NCI-H2196 (cell line): ENCODE data around the gene XYLT2.
"Not testable (repeated sequence)": the region's sequence is repeated elsewhere in the genome, so short reads cannot be mapped to it uniquely, and the experiment has no call there.

Experiments
- DNase-seq: peaks from one replicate; lab custom pipeline; 2025; ENCODE audit not compliant: unreplicated experiment; lab: John Stamatoyannopoulos, UW

XYLT2 gene

GRCh38 chr17:50319306-50320004, 26.5 kb upstream of the XYLT2 start:
- DNase-seq = no peak

DNA sequence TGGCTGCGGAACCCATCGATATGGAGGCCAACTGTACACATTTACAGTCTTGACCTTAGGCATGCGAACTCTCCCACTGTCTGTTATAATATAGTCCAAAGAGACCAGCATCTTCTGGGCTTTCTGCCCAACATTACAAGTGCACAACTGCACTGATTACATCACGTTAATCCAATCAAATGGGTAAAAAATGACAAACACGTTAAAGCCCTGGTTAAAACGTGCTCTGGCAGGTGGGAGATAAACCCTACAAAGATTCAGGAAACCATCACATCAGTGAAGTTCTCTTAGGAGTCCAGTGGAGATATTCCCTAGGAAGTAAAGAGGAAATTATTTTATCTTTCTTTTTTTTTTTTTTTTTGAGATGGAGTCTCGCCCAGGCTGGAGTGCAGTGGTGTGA, 23.7 kb upstream of the XYLT2 start:
- DNase-seq = no peak

GRCh38 chr17:50323060-50323459, 22.9 kb upstream of the XYLT2 start:
- DNase-seq = no peak

GRCh38 chr17:50325906-50326305, 20.0 kb upstream of the XYLT2 start:
- DNase-seq = no peak

DNA sequence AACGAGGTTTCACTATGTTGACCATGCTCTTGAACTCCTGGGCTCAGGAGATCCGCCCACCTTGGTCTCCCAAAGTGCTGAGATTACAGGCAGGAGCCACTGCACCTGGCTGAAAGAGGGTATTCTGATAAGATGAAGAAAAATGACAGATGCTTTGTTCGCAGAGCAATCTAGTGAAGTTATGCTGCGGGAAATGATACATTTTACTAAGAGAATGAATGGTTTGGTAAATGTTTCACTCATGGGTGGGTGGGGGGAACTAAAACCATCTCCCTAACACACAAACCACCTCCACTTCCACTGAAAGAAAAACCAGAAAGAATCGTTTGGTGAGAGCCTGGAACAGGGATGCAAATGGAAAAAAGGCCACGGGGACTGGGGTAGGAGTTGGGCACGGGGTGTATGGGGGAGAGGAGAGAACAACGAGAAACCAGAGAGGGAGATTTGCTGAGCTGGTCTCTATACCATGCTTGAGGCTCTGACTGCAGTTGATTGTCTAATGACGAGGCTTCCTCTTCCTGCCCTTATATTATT, 19.0 kb upstream of the XYLT2 start:
- no peak for DNase-seq

DNA sequence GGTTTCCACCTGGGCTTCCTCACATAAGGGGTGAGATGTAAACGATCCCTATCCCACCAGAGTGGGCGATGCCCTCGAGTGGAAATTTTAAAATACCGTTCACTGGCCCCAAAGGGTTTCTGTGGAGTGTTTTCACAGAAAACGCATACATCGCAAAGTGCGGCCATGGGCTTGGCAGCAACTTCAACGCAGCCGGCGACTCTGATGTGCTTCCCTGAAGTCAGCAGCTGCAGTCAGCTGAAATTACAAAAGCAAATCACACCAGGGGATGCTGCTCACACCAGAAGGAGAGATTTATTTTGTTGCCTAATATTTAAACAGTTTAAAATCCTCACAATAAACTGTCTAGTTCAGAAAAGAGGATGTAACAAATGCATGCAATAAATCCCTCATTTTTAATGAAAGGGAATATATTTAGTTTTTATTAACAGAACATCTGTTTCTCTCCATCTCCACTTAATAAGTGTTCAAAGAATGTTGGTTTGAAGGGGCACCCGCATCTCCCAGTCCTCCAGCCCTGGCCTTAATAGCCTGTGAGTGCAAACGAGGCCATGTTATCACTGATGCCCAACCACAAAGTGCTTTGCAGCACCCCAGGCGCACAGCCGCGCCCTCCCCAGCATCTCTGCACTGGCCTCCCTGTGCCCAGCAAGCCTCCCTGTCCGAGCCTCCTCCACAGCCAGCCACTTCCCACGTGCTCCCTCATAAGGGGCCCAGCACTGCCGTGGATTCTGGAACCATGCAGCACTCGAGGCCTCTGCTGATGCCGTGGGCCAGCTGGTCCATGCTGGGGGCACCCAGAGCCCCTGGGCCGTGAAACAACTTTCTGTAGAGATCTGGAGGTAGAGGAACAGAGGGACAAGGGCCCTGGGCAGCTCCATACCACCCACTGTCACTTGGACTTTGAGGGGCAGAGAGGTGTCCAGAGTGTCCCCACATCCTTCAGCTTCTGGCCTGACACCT, 17.3 kb upstream of the XYLT2 start:
- no peak for DNase-seq

- DNase-seq = no peak
Measured at GRCh38 chr17:50329716-50330115, 16.2 kb upstream of the XYLT2 start.

GRCh38 chr17:50330151-50330775, 15.7 kb upstream of the XYLT2 start:
- DNase-seq = no peak

DNA sequence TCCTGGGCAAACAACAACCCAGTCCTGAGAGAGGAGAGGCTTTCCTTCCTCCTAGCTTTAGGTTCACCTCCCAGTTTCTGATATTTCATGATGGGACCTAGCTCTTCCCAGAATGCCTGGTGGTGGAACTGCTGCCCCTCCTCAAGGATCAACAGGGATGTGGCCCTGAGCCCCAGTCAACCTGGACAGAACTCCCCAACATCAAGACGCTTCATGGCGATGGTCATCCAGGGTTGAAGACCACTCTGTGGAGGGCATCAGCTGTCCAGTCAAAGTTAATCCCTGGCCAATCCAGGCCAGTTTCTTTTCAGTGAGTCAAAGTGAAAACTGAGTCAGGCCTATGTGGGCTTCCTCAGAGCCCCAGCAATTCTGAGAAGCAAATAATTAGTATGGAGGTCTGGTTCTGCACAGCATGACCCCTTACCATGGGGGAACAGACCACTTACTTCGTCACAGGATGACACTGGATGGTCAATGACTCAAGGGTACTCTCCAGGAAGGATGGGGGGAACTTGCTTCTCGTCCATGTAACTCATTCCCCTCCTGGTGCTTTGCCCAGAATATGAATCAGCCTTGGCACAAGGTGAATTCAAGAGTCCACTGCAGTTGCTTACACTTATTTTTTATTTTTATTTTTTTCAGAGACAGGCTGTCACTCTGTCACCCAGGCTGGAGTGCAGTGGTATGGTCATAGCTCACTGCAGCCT, 14.7 kb upstream of the XYLT2 start:
- DNase-seq = no peak

- no peak for DNase-seq
Measured at GRCh38 chr17:50332196-50332595, 13.7 kb upstream of the XYLT2 start.

GRCh38 chr17:50333291-50334057, 12.5 kb upstream of the XYLT2 start:
- DNase-seq = not testable (repeated sequence)

- DNase-seq = no peak
Measured at GRCh38 chr17:50337956-50338355, 8.0 kb upstream of the XYLT2 start.

DNA sequence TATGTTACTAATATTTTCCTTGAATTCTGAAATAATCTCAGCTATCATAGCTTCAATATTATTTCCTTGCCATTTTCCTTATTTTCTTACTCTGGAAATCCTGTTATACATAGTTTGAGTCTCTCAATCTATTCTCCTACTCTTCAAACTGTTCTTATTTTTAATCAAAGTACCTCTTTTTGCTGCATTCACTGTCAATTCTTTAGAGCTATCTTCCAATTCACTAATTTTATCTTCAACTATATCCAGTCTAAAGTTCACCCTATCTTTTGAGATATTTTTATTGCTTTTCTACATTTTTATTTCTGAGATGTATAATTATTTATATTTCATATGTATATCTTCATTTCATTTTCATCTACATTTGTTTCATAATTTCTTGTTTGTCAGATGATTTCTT, 7.3 kb upstream of the XYLT2 start:
- DNase-seq = no peak

- DNase-seq = no peak
Measured at GRCh38 chr17:50339381-50339780, 6.5 kb upstream of the XYLT2 start.

GRCh38 chr17:50344731-50345365, 1.1 kb upstream of the XYLT2 start:
- DNase-seq = no peak

DNA sequence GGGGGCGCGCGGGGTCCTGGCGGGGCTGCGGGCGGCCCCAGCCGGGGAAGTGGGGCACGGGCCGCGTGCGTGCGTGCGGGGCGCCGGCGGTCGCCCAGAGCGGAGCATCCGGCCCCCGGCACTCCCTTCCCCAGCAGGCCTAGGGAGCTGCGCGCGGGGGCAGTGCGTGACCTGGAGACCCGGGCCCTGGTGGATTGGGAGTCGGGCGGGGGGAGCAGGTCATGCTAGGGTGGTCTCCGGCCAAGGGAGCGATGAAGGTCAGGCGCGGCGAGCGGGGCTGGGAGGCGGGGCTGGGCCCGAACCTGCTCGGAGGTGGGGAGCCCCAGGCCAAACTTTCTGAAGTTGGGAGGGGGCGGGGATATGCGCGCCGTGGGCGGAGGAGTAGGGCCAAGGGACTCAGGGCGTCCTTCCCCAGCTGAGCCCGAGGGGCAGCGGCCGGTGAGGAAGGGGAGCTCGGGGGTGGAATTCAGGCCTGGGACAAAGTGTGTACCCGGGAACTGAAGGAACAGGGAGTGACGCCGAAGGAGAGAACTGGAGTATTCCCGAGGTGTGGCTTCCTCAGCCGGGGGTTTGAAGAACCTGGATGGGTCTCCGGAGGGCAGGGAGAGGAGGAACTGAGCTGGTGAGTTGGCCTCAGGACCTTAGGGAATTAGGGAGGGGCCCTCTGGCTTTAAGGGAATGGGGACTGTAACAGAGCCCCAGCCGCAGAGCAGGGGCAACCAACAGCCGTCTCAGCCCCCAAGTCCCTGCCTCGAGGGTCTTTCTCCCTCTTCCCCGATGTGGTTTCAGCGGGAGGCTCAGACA, 589 bp downstream of the XYLT2 start:
- DNase-seq = no peak

DNA sequence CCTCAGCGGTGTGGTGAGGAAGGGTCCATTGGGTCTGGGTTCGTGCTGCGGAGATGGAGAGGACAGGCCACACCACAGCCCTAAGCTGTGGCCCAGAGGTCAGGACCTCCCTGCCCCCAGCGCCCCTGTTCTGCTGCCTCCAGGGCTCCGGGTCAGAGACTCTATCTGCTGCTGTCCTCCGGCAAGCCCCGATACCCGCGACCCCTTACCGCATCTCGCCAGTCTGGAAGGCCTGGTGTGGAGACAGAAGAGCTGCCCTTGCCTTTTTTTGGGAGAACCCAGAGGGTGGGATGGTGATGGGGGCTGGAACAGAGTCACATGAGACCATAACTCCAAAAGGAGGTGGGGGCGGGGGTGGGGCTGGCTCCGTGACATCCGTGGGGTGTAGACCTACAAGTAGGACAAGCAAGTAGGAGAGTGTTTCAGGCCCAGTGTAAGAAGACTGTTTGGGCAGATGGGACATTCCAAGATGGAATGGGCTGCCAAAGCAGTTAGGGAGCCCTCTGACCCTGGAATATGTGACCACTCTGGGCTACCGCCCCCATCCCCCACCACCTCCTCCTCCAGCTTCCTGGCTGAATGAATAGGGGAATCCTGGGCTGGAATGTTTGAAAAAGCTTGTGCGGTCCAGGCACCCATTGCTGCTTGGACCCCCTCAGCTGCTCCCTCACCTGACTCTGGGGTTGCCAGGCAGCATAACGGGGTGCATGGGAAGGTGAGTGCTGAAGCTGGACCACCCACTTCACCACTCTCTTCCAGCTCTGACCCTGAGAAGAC, 1.4 kb downstream of the XYLT2 start:
- DNase-seq = no peak

DNA sequence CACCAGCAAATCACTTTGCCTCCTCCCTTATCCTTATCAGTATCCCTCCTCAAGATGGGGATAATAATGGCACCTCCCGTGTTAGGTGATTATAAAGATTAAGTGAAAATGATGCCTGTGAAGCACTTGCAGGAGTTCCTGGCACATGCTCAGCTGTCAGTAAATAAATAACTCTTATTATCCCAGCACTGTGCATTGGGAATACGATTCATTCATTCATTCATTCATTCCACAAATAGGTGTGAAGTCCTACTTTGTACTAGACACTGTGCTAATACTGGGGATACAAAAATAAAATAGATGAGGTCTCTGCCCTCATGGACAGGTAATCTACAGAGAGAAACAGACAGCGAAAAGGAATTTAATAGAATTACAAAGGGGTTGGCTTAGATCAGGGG, 2.0 kb downstream of the XYLT2 start:
- no peak for DNase-seq
